A549 (cell line): ENCODE data around the gene GSG1L.

Experiments used
- CTCF ChIP-seq: fragments of >200 bp; sonication (Bioruptor Twin); formaldehyde crosslinking; IDR thresholded peaks from 3 replicates; pipeline ENCODE4 v1.5.1; 2016
- ESRRA ChIP-seq: fragments of 150-350 bp; IDR thresholded peaks from 2 replicates; pipeline ENCODE4 v1.6.1; 2014; ENCODE audit warnings: mild to moderate bottlenecking, low read length, borderline replicate concordance
- JUNB ChIP-seq: fragments of >200 bp; sonication (Bioruptor Twin); formaldehyde crosslinking; IDR thresholded peaks from 2 replicates; pipeline ENCODE4 v1.6.1; 2016
- MAFK ChIP-seq: fragments of 450-650 bp; IDR thresholded peaks from 2 replicates; pipeline ENCODE4 v1.6.1; 2014; ENCODE audit not compliant: partially characterized antibody
- MAX ChIP-seq: IDR thresholded peaks from 2 replicates; pipeline ENCODE4 v1.6.1; 2012
- MYC ChIP-seq: IDR thresholded peaks from 2 replicates; pipeline ENCODE4 v1.6.1; 2012; ENCODE audit warnings: mild to moderate bottlenecking, inconsistent platforms, low read length, improper control_type of control experiment, borderline replicate concordance
- PHF8 ChIP-seq: fragments of 200-600 bp; sonication (generic); IDR thresholded peaks from 2 replicates; pipeline ENCODE4 v1.6.1; 2016; ENCODE audit warnings: low read depth, mild to moderate bottlenecking, antibody characterized with exemption, moderate library complexity, borderline replicate concordance
- POLR2A ChIP-seq: IDR thresholded peaks from 2 replicates; pipeline ENCODE4 v1.6.1; 2012; ENCODE audit warnings: mild to moderate bottlenecking, low read length
- REST ChIP-seq: fragments of 200-600 bp; sonication (generic); IDR thresholded peaks from 2 replicates; pipeline ENCODE4 v1.6.1; 2016; ENCODE audit warnings: antibody characterized with exemption, mild to moderate bottlenecking, moderate library complexity
- RNF2 ChIP-seq: fragments of 200-600 bp; sonication (generic); IDR thresholded peaks from 2 replicates; pipeline ENCODE4 v1.6.1; 2016; ENCODE audit warnings: low read depth, mild to moderate bottlenecking, antibody characterized with exemption, moderate library complexity, borderline replicate concordance
- SMC3 ChIP-seq: fragments of >200 bp; sonication (Bioruptor Twin); formaldehyde crosslinking; IDR thresholded peaks from 3 replicates; pipeline ENCODE4 v1.6.1; 2018; ENCODE audit warnings: inconsistent platforms

GRCh38 chr16:27976990-27977389 is 86.5 kb downstream of the GSG1L start:
- TF ChIP-seq SMC3 (no peak), CTCF (no peak), RNF2 (no peak), JUNB (no peak), ESRRA (no peak), MAX (no peak), POLR2A (no peak), REST (no peak), PHF8 (no peak), MAFK (no peak), MYC (no peak)
